MG63 (cell line): ENCODE results near the gene FBXO11. TPM values are rescaled to one million over a fixed set of nuclear protein-coding genes. Genes with fewer than 3 reads are reported as not detected.
A peak's percentile ranks its signal among the peaks of the same experiment; 100 is the strongest.

Experiments used
- DNase-seq: peaks from one replicate; pipeline ENCODE4 v3.0.0-alpha.2; 2020
- H3K27me3 ChIP-seq: fragments of 250-450 bp; sonication (Bioruptor Pico); 2 replicates; pipeline ENCODE4 v1.5.1; 2020; ENCODE audit warnings: mild to moderate bottlenecking, moderate library complexity
- H3K36me3 ChIP-seq: fragments of 250-450 bp; sonication (Bioruptor Pico); 2 replicates; pipeline ENCODE4 v1.5.1; 2020; ENCODE audit warnings: mild to moderate bottlenecking, moderate library complexity
- H3K4me3 ChIP-seq: fragments of 250-450 bp; sonication (Bioruptor Pico); 2 replicates; pipeline ENCODE4 v1.5.1; 2020; ENCODE audit warnings: mild to moderate bottlenecking, moderate library complexity
- H3K9me3 ChIP-seq: fragments of 250-450 bp; sonication (Bioruptor Pico); 2 replicates; pipeline ENCODE4 v1.5.1; 2020; ENCODE audit warnings: mild to moderate bottlenecking, moderate library complexity
- total RNA-seq: library from RNA; depleted of rRNA; stranded (reverse); fragments of >200 nt; shearing (Covaris generic); gene quantifications from 2 replicates; pipeline ENCODE4 v1.2.3, GENCODE V29; 2014; ENCODE audit warnings: low replicate concordance

Gene FBXO11
- total RNA-seq, 1 experiment from 2014 or later, result 22.2 TPM

DNA sequence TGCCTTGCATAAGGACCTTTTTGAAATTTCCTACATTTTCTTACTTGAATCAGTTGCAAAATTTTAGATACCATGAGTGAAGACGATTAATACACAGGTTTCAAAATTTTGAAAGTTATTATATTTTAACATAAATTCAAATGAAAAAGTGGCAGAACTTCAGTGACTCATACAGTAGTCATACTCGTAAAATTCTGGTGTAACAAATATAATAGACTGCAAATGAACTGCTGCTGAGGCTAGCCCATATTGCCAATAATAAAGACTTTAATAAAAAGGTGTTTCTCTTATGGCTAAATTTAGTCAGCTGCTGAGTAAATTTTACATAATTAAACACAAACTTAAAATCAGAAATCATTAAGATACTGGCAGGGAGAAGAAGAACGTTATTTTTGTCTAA, 86.5 kb downstream of the FBXO11 start:
- Histone ChIP-seq H3K36me3 (peaks cover 64% of the 10 kb centered on the region), H3K4me3 (no peak overlapping the region), H3K9me3 (no peaks in the 10 kb centered on the region), H3K27me3 (no peaks in the 10 kb centered on the region)
- DNase-seq, result no peak

DNA sequence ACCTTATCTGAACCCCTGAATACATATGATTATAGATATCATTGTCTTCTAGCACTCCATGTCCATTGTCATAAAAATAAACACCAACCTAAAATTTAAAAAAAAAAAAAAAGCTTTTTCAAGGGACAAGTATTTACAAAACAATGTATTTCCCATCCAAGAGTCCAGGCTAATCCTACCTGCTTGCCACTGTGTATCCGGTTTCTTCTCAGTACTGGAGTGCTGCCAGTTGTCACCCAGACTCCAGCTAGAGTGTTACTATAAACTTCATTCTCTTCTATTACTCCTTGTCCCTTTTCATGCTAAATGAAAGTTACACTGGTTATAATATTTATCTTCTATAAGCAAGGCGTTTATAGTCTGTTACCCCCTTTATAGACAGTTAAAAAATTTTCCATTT, 87.5 kb downstream of the FBXO11 start:
- H3K4me3 ChIP-seq, result no peak overlapping the region
- H3K36me3 ChIP-seq, result peaks cover 67% of the 10 kb centered on the region
- no peak for DNase-seq
- H3K27me3 ChIP-seq, result no peaks in the 10 kb centered on the region
- H3K9me3 ChIP-seq, result no peaks in the 10 kb centered on the region

DNA sequence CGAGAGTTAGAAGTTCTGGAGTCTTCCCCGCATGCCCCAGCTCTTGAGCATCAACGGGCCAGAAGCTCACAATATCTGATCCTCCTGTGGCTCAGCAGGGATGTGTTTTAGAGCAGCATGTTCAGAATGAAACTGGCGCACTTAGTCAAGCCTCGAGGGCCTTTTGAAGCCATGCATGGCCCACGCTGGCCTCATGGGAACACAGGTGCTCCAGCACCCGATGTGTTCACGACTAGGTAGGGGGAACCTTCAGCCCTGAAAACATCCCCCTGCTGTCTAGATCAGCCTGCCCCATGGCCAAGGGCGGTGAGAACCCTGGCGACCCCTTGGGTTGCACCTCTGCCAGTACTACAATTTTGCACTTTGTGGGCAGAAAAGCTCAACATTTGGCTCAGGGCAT, 90.5 kb downstream of the FBXO11 start:
- Histone ChIP-seq H3K27me3 (no peaks in the 10 kb centered on the region), H3K36me3 (peaks cover 75% of the 10 kb centered on the region), H3K9me3 (no peaks in the 10 kb centered on the region), H3K4me3 (no peak overlapping the region)
- no peak for DNase-seq

DNA sequence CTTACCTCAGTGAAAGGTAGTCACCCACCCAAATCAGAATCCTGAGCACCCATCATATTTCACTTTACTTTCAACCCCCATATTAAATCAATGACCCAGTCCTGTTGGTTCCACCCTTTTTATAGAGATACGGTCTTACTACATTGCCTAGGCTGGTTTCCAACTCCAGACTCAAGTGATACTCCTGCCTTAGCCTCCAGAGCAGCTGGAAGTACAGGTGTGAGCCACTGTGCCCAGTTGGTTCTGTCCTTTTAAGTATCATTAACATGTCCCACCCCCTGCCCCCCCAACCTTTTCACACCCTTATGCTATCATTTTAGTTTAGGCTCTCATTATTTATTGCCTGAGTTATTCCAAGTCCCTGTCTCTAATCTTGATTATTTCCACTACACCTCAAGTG, 94.6 kb downstream of the FBXO11 start:
- DNase-seq, result no peak
- H3K9me3 ChIP-seq, result no peaks in the 10 kb centered on the region
- H3K4me3 ChIP-seq, result no peak overlapping the region
- no peaks in the 10 kb centered on the region for H3K27me3 ChIP-seq
- H3K36me3 ChIP-seq, result peaks cover 84% of the 10 kb centered on the region

DNA sequence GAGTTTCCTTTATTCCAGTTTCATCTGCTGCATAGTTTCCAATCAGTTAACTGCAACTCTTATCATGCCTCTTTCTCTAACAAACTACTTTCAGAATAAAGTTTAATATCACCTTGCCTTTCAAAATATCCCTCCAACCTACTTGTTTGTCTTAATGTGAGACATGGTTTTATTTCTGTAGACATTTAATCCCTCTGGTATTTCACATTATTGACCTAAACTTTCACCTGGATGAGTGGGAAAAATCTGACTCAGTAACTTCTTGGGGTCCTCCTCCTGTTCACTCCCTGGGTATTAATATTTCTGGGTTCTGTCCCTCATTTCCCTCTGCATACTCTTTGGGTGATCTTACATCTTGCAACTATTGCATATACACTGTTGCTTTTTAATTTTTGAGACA, 95.4 kb downstream of the FBXO11 start:
- H3K27me3 ChIP-seq, result no peaks in the 10 kb centered on the region
- DNase-seq, result no peak
- no peaks in the 10 kb centered on the region for H3K9me3 ChIP-seq
- peaks cover 86% of the 10 kb centered on the region for H3K36me3 ChIP-seq
- no peak overlapping the region for H3K4me3 ChIP-seq

DNA sequence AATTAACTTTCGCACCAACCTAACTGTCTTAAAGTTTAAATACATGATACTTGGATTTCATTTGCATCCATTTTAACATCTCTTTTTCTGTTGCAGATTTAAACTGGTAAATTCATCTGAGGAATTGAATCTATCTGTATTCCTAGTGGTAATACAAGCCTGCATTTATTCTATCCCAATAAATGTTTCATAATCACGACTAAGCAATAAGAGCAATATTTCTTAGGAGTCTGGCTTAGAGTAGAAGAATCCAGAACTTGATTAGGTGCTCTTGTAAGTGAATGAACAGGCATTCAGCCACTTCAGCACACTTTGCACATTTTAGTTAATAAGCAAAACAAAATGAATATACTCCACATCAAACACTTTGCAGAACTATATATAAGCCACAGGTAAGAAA, 96.4 kb downstream of the FBXO11 start:
- Histone ChIP-seq H3K27me3 (no peaks in the 10 kb centered on the region), H3K36me3 (peaks cover 86% of the 10 kb centered on the region), H3K4me3 (no peak overlapping the region), H3K9me3 (no peaks in the 10 kb centered on the region)
- DNase-seq, result no peak

DNA sequence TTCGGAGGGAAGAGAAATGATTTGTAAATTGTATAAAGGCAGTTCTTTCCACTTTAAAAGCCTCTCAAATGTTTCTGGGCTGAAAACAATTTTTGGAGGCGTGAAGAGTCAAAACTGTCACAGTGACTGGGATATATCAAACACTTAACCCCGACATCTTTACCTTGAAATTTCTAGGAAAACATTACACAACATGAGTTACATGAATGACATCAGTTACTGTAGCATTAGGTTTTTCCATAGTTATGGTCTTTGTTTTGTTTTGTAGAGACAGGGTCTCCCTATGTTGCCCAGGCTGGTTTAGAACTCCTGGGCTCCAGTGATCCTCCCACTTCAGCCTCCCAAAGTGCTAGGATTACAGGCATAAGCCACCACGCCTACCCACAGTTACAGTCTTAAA, 97.7 kb downstream of the FBXO11 start:
- no peak for DNase-seq
- Histone ChIP-seq H3K27me3 (no peaks in the 10 kb centered on the region), H3K4me3 (no peak overlapping the region), H3K9me3 (no peaks in the 10 kb centered on the region), H3K36me3 (peaks cover 90% of the 10 kb centered on the region)

DNA sequence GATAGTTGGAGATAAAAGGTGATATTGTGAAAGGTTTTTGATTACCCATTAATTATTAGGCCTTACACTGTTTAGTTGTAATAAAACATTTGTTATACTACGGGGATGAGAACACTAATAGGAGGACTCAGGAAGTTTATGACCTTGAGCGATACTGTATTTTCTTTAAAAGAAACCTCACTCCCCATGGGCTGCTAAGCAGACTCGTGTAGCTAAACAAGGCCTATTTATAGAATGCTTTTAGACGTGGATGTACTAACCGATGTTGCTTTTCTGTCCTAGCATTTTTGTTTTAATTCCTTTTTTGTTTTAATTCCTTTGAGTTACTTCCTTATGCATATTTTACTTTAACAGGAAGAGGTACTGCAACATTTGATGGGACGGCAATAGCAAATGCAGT, 100.4 kb downstream of the FBXO11 start:
- peaks cover 2% of the 10 kb centered on the region; the same call in 1 of the 2 replicates for H3K9me3 ChIP-seq
- no peak overlapping the region for H3K4me3 ChIP-seq
- no peaks in the 10 kb centered on the region for H3K27me3 ChIP-seq
- peaks cover 93% of the 10 kb centered on the region for H3K36me3 ChIP-seq
- no peak for DNase-seq

DNA sequence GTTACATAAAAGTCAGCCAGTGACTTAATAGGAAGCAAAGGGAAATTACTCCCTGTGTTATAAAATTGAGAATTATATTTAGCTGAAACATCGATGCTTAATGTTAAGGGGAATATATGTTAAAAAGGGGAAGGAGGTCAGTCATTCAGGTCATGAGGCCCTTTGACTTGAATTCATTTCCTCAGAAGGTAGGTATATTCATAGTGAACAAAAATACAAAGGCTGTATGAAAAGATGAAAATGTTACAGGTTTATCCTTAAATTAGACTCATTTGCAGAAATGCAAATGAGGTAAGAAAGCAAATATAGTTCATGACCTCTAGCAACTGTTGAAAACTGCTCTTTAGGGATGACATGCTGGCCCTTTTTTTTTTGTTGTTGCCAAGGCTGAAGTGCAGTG, 102.5 kb downstream of the FBXO11 start:
- H3K9me3 ChIP-seq, result peaks cover 2% of the 10 kb centered on the region; the same call in 1 of the 2 replicates
- no peaks in the 10 kb centered on the region for H3K27me3 ChIP-seq
- H3K36me3 ChIP-seq, result peaks cover 95% of the 10 kb centered on the region
- no peak for DNase-seq
- H3K4me3 ChIP-seq, result no peak overlapping the region

DNA sequence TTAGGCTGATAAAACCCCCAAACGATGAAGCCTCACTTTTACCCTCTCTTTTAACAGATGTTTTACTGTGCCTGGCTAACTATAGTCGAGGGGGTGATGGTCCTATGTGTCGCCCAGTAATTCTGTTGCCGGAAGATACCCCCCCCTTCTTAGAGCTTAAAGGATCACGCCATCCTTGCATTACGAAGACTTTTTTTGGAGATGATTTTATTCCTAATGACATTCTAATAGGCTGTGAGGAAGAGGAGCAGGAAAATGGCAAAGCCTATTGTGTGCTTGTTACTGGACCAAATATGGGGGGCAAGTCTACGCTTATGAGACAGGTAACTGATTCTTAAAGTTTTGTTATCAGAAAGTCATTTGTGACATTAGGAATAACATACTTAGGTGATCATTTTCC, 102.9 kb downstream of the FBXO11 start:
- peaks cover 2% of the 10 kb centered on the region; the same call in 1 of the 2 replicates for H3K9me3 ChIP-seq
- H3K27me3 ChIP-seq, result no peaks in the 10 kb centered on the region
- H3K4me3 ChIP-seq, result no peak overlapping the region
- H3K36me3 ChIP-seq, result peaks cover 95% of the 10 kb centered on the region
- DNase-seq, result no peak

DNA sequence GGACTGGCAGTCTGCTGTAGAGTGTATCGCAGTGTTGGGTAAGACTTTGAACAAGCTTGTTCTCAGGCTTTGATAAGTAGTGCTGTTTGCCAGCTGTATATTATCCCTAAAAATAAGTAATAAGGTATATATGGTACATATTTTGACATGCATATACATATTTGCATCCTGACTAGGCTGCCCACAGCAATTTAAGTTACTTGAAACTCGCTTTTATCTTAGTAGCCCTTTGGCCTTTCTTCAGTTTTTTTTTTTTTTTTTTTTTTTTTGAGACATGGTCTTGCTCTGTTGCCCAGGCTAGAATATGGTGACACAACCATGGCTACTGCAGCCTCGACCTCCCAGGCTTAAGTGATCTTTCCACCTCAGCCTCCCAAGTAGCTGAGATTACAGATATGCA, 105.2 kb downstream of the FBXO11 start:
- Histone ChIP-seq H3K9me3 (peaks cover 2% of the 10 kb centered on the region; the same call in 1 of the 2 replicates), H3K27me3 (no peaks in the 10 kb centered on the region), H3K4me3 (no peak overlapping the region), H3K36me3 (peaks cover 93% of the 10 kb centered on the region)
- DNase-seq, result no peak

DNA sequence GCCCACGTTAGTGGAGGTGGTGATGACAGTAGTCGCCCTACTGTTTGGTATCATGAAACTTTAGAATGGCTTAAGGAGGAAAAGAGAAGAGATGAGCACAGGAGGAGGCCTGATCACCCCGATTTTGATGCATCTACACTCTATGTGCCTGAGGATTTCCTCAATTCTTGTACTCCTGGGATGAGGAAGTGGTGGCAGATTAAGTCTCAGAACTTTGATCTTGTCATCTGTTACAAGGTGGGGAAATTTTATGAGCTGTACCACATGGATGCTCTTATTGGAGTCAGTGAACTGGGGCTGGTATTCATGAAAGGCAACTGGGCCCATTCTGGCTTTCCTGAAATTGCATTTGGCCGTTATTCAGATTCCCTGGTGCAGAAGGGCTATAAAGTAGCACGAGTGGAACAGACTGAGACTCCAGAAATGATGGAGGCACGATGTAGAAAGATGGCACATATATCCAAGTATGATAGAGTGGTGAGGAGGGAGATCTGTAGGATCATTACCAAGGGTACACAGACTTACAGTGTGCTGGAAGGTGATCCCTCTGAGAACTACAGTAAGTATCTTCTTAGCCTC, 107.2 kb downstream of the FBXO11 start:
- H3K36me3 ChIP-seq, result peaks cover 92% of the 10 kb centered on the region
- H3K9me3 ChIP-seq, result peaks cover 2% of the 10 kb centered on the region; the same call in 1 of the 2 replicates
- DNase-seq, result no peak
- no peaks in the 10 kb centered on the region for H3K27me3 ChIP-seq
- H3K4me3 ChIP-seq, result no peak overlapping the region

DNA sequence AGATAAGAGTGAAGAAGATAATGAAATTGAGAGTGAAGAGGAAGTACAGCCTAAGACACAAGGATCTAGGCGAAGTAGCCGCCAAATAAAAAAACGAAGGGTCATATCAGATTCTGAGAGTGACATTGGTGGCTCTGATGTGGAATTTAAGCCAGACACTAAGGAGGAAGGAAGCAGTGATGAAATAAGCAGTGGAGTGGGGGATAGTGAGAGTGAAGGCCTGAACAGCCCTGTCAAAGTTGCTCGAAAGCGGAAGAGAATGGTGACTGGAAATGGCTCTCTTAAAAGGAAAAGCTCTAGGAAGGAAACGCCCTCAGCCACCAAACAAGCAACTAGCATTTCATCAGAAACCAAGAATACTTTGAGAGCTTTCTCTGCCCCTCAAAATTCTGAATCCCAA, 107.7 kb downstream of the FBXO11 start:
- no peak overlapping the region for H3K4me3 ChIP-seq
- H3K9me3 ChIP-seq, result peaks cover 2% of the 10 kb centered on the region; the same call in 1 of the 2 replicates
- peaks cover 93% of the 10 kb centered on the region for H3K36me3 ChIP-seq
- no peak for DNase-seq
- H3K27me3 ChIP-seq, result no peaks in the 10 kb centered on the region

DNA sequence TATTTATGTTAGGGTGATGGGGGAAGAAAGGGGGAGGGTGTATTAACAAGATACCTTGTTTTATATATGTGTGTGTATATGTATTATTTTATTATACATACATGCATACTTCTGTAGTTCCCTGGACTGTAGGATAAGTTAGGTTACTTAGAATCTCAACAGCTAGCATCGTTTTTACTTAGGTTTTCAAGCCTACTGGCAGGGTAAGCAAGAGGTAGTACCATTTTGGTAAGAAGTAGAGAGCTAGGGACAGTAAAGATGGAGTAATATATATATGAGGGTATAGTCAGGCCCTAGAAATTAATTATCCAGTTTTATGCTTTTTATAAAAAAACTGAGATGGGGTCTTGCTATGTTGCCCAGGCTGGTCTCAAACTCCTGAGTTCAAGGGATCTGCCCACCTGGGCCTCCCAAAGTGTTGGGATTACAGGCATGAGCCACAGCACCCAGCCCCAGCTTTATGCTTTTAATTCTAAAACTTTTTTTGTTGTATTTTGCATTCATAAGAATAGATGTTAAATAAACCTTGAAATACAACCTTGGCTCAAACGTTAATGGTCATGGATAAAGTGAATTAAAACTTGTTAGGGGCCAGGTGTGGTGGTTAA, 110.1 kb downstream of the FBXO11 start:
- Histone ChIP-seq H3K9me3 (no peaks in the 10 kb centered on the region), H3K4me3 (no peak overlapping the region), H3K27me3 (no peaks in the 10 kb centered on the region), H3K36me3 (peaks cover 81% of the 10 kb centered on the region)
- no peak for DNase-seq

DNA sequence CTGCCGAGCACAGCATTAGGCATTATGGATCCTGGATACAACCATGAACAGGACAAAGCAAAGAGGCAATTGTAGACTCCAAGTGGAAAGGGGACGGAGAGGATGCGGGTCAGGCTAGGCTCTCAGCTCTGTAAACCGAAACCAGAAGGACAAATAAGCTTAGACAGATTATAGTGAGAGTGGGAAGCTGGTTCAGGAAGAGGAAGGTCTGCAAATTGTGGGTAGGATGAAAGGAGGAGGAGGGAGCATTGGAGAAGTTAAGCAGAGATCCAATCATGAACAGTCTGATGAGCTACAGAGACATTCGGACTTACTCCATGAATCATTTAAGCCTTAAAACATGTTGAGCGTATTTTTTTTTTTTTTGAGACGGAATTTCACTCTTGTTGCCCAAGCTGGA, 120.3 kb downstream of the FBXO11 start:
- DNase-seq, result no peak
- no peaks in the 10 kb centered on the region for H3K9me3 ChIP-seq
- H3K36me3 ChIP-seq, result peaks cover 39% of the 10 kb centered on the region
- no peaks in the 10 kb centered on the region for H3K27me3 ChIP-seq
- peak overlapping the region; percentile 87 for H3K4me3 ChIP-seq

DNA sequence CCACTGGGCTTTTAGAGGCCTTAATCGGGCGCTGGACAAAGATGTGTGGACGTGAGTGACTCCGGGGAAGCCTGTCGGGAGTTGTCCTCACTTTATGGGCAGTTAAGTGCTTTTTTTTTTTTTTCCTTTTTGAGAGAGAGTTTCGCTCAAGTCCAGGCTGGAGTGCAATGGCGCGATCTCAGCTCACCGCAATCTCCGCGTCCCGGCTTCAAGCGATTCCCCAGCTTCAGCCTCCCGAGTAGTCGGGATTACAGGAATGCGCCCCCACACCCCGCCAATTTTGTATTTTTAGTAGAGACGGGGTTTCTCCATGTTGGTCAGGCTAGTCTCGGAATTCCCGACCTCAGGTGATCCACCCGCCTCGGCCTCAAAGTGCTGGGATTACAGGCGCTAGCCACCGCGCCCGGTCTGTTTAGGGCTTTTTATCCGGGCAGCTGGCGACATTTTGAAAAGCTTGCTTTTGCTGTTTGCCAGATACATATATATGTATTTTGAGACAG, 121.9 kb downstream of the FBXO11 start:
- peak; percentile 14 for DNase-seq
- Histone ChIP-seq H3K4me3 (peak overlapping the region; percentile 87), H3K36me3 (peaks cover 25% of the 10 kb centered on the region), H3K9me3 (no peaks in the 10 kb centered on the region), H3K27me3 (no peaks in the 10 kb centered on the region)

DNA sequence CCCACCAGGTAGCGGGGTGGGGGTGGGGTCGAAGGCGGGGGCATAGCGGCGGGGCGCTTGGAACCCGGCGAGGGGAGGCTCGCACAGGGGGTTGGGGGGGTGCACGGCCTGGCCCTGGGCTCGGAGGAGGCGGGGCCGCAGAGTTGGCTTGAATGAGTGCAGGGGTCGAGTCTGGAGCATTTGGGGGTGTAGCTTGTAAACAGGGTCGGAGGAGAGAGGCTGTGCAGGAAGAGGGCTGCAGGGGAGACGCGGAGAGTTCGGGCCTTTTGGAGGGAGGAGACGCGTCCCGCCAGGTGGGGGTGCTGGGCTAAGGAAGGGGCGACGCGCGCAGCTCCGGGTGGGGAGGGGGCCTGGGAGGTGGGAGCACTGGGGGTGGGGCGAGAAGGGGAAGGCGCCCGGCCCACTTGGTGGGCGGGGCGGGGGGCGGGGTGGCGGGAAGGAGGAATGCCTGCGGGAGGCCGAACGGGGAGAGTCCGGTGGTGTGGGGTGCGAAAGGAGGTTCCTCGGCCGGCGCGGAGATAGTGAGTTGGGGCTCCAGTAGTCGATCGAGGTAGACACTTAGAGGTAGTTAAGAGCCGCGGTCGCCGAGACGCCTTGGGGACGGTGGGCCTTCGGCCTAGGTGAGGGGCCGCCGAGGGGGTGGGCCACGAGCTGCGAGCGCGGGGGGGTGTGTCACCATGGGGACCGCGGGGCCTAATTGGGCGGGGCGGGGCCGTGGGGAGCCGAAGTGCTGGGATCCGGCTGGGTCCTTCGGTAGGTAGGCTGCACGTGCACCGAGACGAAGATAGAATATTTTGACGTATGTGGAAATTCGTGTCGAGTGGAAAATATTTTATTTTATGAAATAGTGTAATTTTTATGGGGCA, 122.6 kb downstream of the FBXO11 start:
- H3K4me3 ChIP-seq, result peak overlapping the region; percentile 87
- H3K9me3 ChIP-seq, result no peaks in the 10 kb centered on the region
- DNase-seq, result peak; percentile 75
- H3K36me3 ChIP-seq, result peaks cover 23% of the 10 kb centered on the region
- H3K27me3 ChIP-seq, result no peaks in the 10 kb centered on the region
